HepG2 (cell line): ENCODE measurements around the gene ZFHX3. TPM values are rescaled to one million over a fixed set of nuclear protein-coding genes. Genes with fewer than 3 reads are reported as not detected.

Experiments
- ARNT ChIP-seq: fragments of 450-650 bp; IDR thresholded peaks from 2 replicates; pipeline ENCODE4 v1.6.1; 2017
- GZF1 ChIP-seq: sonication (generic); formaldehyde crosslinking; IDR thresholded peaks from 2 replicates; pipeline ENCODE4 v1.5.1; 2020; ENCODE audit warnings: mild to moderate bottlenecking, missing genetic modification reagents
- HOXA5 ChIP-seq: sonication (generic); formaldehyde crosslinking; IDR thresholded peaks from 2 replicates; pipeline ENCODE4 v1.4.0; 2020; ENCODE audit warnings: missing genetic modification reagents
- HOXA7 ChIP-seq: sonication (generic); formaldehyde crosslinking; IDR thresholded peaks from 2 replicates; pipeline ENCODE4 v1.8.1; 2022; ENCODE audit warnings: mild to moderate bottlenecking, missing genetic modification reagents, moderate library complexity
- NFATC3 ChIP-seq: sonication (generic); formaldehyde crosslinking; IDR thresholded peaks from 2 replicates; pipeline ENCODE4 v1.5.1; 2020; ENCODE audit warnings: mild to moderate bottlenecking, missing genetic modification reagents
- PPARG ChIP-seq: conservative IDR thresholded peaks from 2 replicates; pipeline ENCODE4 v1.6.1; 2016; ENCODE audit warnings: missing biosample characterization, missing genetic modification reagents
- STAT5B ChIP-seq: sonication (generic); formaldehyde crosslinking; IDR thresholded peaks from 2 replicates; pipeline ENCODE4 v1.4.0; 2020; ENCODE audit warnings: missing genetic modification reagents
- ZBTB7B ChIP-seq: sonication (generic); formaldehyde crosslinking; IDR thresholded peaks from 2 replicates; pipeline ENCODE4 v1.4.0; 2020; ENCODE audit warnings: missing genetic modification reagents
- ZNF317 ChIP-seq: sonication (generic); formaldehyde crosslinking; IDR thresholded peaks from 2 replicates; pipeline ENCODE4 v1.5.0; 2020; ENCODE audit warnings: mild to moderate bottlenecking, missing genetic modification reagents
- ZNF335 ChIP-seq: sonication (generic); formaldehyde crosslinking; IDR thresholded peaks from 2 replicates; pipeline ENCODE4 v1.4.0; 2020; ENCODE audit warnings: missing genetic modification reagents
- ZNF33A ChIP-seq: sonication (generic); formaldehyde crosslinking; IDR thresholded peaks from 2 replicates; pipeline ENCODE4 v1.5.1; 2020; ENCODE audit warnings: missing genetic modification reagents, mild to moderate bottlenecking, moderate library complexity, borderline replicate concordance
- ZNF33B ChIP-seq: sonication (generic); formaldehyde crosslinking; IDR thresholded peaks from 2 replicates; pipeline ENCODE4 v1.5.1; 2020; ENCODE audit warnings: mild to moderate bottlenecking, missing genetic modification reagents
- ZNF34 ChIP-seq: sonication (generic); formaldehyde crosslinking; IDR thresholded peaks from 2 replicates; pipeline ENCODE4 v1.4.0; 2020; ENCODE audit warnings: mild to moderate bottlenecking, missing genetic modification reagents, borderline replicate concordance
- ZNF644 ChIP-seq: IDR thresholded peaks from 2 replicates; pipeline ENCODE4 v1.6.1; 2016; ENCODE audit warnings: low read depth
- ZNF777 ChIP-seq: sonication (generic); formaldehyde crosslinking; IDR thresholded peaks from 2 replicates; pipeline ENCODE4 v1.4.0; 2020; ENCODE audit warnings: missing genetic modification reagents
- ZNF839 ChIP-seq: sonication (generic); formaldehyde crosslinking; IDR thresholded peaks from 2 replicates; pipeline ENCODE4 v1.4.0; 2020; ENCODE audit warnings: missing genetic modification reagents, mild to moderate bottlenecking, borderline replicate concordance
- ZSCAN22 ChIP-seq: sonication (generic); formaldehyde crosslinking; IDR thresholded peaks from 2 replicates; pipeline ENCODE4 v1.4.0; 2020; ENCODE audit warnings: mild to moderate bottlenecking, missing genetic modification reagents
- polyA plus RNA-seq, 8 experiments: library from polyadenylated mRNA; depleted of rRNA in 3 of 8; stranded (reverse) in 7 of 8; unstranded in 1 of 8; fragments of >200 nt; fragmentation: Illumina TruSeq in 4 of 8; extraction: Trizol in 4 of 8; gene quantifications; 2 replicates each; pipeline versions ENCODE4 v1.2.1 to v1.2.3, GENCODE V29; 2011 to 2016; ENCODE audit warnings: low read depth in 4 of 8, missing spikeins in 1 of 8, mixed read lengths in 1 of 8; ENCODE audit not compliant: insufficient read depth in 1 of 8
- total RNA-seq, 5 experiments: library from RNA; depleted of rRNA; stranded (reverse); fragments of >200 nt; fragmentation: Illumina TruSeq; extraction: Trizol; gene quantifications; 2 replicates each; pipeline ENCODE4 v1.2.3, GENCODE V29; 2016; ENCODE audit warnings: low read depth in 1 of 5
- TF ChIP-seq, protein P1 (sequence below): sonication (generic); formaldehyde crosslinking; conservative IDR thresholded peaks from 2 replicates; pipeline ENCODE4 v1.8.1; 2023; ENCODE audit warnings: missing genetic modification reagents
- TF ChIP-seq, protein P2 (sequence below): sonication (generic); formaldehyde crosslinking; IDR thresholded peaks from 2 replicates; pipeline ENCODE4 v1.4.0; 2020; ENCODE audit warnings: missing genetic modification reagents, low read depth, mild to moderate bottlenecking, borderline replicate concordance
- TF ChIP-seq, protein P3 (sequence below): sonication (generic); formaldehyde crosslinking; IDR thresholded peaks from 2 replicates; pipeline ENCODE4 v1.5.0; 2020; ENCODE audit warnings: missing genetic modification reagents
- TF ChIP-seq, protein P4 (sequence below): sonication (generic); formaldehyde crosslinking; IDR thresholded peaks from 2 replicates; pipeline ENCODE4 v1.5.0; 2020; ENCODE audit warnings: mild to moderate bottlenecking, missing genetic modification reagents
- TF ChIP-seq, protein P5 (sequence below): sonication (generic); formaldehyde crosslinking; IDR thresholded peaks from 2 replicates; pipeline ENCODE4 v1.5.0; 2020; ENCODE audit warnings: missing genetic modification reagents
- TF ChIP-seq, protein P6 (sequence below): sonication (generic); formaldehyde crosslinking; IDR thresholded peaks from 2 replicates; pipeline ENCODE4 v1.8.0; 2022; ENCODE audit warnings: missing genetic modification reagents, low read depth, mild to moderate bottlenecking, borderline replicate concordance
- TF ChIP-seq, protein P7 (sequence below): sonication (generic); formaldehyde crosslinking; IDR thresholded peaks from 2 replicates; pipeline ENCODE4 v1.5.0; 2020; ENCODE audit warnings: missing genetic modification reagents

ZFHX3 gene
- total and polyA plus RNA-seq, 2 of the 13 experiments (the other 11 are each of a cell fraction or from before 2014, with no cell fraction given): 5.0 to 6.0 TPM

DNA sequence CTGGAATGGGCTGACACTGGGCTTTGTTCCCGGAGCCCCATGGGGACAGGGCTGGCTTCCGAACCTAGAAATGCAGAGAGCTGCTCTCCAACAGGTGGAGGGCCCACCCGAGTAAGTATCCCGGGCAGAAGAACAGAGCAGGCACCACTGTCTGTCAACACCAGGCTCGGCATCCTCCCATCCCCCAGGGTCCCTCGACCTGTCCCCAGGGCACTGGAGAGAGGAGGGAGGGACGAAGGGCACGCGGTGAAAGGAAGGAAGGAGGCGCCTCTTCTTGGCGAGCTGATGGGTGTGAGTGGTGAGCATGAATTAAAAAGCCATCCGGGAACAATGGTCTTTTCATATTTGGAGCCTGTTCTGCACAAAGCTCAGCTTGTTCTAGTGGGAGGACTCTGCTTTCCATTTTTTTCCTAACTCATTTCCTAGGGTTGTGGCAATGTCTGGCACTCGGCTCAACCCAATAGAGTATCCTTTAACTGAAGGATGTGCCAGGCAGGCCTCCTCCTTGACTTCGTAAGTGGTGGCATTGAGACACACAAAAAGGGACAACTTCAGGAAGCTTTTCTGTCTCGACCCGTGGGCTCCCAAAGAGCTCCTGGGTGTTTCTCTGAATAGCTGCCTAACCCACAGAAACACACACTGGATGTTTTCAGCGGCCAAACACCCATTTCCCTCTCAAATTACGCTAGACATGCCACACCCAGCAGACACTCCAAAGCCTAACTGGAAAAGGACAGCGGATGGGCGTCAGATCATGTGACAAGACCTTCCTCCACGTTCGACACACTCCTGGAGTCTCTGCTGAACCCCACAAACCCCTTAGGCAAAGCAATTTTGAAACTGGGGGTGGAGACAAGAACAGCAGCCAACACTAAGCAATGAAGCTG is 47.7 kb downstream of the ZFHX3 start (continued):
- TF ChIP-seq HOXA7 (CRISPR knock-in tag) (no peak), ZNF33A (CRISPR knock-in tag) (no peak), HOXA5 (no peak), STAT5B (CRISPR knock-in tag) (no peak), NFATC3 (CRISPR knock-in tag) (no peak), ZNF317 (peak; percentile 56), ZNF644 (CRISPR knock-in tag) (peak; percentile 66), ZNF839 (CRISPR knock-in tag) (no peak), GZF1 (no peak), ZNF33B (0 out of 2 replicates have a peak, but pooled peaks have one; percentile 66), PPARG (peak; percentile 72; the same call in 1 of the 2 replicates), ZNF335 (CRISPR knock-in tag) (no peak), ARNT (no peak), ZSCAN22 (CRISPR knock-in tag) (no peak), ZBTB7B (CRISPR knock-in tag) (peak; percentile 30; the same call in 1 of the 2 replicates), ZNF34 (no peak), ZNF777 (CRISPR knock-in tag) (no peak)
- TF ChIP-seq, protein P1, sequence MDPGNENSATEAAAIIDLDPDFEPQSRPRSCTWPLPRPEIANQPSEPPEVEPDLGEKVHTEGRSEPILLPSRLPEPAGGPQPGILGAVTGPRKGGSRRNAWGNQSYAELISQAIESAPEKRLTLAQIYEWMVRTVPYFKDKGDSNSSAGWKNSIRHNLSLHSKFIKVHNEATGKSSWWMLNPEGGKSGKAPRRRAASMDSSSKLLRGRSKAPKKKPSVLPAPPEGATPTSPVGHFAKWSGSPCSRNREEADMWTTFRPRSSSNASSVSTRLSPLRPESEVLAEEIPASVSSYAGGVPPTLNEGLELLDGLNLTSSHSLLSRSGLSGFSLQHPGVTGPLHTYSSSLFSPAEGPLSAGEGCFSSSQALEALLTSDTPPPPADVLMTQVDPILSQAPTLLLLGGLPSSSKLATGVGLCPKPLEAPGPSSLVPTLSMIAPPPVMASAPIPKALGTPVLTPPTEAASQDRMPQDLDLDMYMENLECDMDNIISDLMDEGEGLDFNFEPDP (CRISPR knock-in tag): no peak
- TF ChIP-seq, protein P2, sequence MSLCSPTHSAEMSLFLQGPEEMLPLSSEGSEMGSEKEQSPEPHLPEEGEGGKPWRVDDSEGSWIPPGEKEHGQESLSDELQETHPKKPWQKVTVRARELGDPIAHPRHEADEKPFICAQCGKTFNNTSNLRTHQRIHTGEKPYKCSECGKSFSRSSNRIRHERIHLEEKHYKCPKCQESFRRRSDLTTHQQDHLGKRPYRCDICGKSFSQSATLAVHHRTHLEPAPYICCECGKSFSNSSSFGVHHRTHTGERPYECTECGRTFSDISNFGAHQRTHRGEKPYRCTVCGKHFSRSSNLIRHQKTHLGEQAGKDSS (CRISPR knock-in tag): no peak; the same call in 1 of the 2 replicates
- TF ChIP-seq, protein P3, sequence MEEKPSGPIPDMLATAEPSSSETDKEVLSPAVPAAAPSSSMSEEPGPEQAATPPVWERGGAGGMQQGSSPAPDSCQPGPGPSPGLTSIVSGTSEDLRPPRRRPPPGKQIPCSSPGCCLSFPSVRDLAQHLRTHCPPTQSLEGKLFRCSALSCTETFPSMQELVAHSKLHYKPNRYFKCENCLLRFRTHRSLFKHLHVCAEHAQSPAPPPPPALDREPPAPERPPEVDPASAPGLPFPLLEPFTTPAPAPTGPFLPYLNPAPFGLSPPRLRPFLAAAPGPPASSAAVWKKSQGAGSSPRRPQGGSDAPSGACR: 0 out of 2 replicates have a peak, but pooled peaks have one; percentile 59
- TF ChIP-seq, protein P4, sequence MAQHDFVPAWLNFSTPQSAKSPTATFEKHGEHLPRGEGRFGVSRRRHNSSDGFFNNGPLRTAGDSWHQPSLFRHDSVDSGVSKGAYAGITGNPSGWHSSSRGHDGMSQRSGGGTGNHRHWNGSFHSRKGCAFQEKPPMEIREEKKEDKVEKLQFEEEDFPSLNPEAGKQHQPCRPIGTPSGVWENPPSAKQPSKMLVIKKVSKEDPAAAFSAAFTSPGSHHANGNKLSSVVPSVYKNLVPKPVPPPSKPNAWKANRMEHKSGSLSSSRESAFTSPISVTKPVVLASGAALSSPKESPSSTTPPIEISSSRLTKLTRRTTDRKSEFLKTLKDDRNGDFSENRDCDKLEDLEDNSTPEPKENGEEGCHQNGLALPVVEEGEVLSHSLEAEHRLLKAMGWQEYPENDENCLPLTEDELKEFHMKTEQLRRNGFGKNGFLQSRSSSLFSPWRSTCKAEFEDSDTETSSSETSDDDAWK (CRISPR knock-in tag): no peak
- TF ChIP-seq, protein P5, sequence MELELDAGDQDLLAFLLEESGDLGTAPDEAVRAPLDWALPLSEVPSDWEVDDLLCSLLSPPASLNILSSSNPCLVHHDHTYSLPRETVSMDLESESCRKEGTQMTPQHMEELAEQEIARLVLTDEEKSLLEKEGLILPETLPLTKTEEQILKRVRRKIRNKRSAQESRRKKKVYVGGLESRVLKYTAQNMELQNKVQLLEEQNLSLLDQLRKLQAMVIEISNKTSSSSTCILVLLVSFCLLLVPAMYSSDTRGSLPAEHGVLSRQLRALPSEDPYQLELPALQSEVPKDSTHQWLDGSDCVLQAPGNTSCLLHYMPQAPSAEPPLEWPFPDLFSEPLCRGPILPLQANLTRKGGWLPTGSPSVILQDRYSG (CRISPR knock-in tag): no peak
- TF ChIP-seq, protein P6, sequence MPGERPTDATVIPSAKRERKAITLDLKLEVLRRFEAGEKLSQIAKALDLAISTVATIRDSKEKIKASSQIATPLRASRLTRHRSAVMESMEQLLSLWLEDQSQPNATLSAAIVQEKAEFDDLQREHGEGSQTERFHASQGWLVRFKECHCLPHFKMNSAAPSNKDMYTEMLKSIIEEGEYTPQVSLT: no peak
- TF ChIP-seq, protein P7, sequence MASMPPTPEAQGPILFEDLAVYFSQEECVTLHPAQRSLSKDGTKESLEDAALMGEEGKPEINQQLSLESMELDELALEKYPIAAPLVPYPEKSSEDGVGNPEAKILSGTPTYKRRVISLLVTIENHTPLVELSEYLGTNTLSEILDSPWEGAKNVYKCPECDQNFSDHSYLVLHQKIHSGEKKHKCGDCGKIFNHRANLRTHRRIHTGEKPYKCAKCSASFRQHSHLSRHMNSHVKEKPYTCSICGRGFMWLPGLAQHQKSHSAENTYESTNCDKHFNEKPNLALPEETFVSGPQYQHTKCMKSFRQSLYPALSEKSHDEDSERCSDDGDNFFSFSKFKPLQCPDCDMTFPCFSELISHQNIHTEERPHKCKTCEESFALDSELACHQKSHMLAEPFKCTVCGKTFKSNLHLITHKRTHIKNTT: no peak
